ENCODE measurements around the gene MAGI1.
"Not testable (repeated sequence)": the region's sequence is repeated elsewhere in the genome, so short reads cannot be mapped to it uniquely, and the experiment has no call there.

The MAGI1 gene

GRCh38 chr3:65877160-65877559 is 161.6 kb downstream of the MAGI1 start:
- no peak for DNase-seq (ENCODE audit: low read depth)

GRCh38 chr3:65876028-65876420 is 162.7 kb downstream of the MAGI1 start:
- no peak for DNase-seq (ENCODE audit: low read depth)

DNA sequence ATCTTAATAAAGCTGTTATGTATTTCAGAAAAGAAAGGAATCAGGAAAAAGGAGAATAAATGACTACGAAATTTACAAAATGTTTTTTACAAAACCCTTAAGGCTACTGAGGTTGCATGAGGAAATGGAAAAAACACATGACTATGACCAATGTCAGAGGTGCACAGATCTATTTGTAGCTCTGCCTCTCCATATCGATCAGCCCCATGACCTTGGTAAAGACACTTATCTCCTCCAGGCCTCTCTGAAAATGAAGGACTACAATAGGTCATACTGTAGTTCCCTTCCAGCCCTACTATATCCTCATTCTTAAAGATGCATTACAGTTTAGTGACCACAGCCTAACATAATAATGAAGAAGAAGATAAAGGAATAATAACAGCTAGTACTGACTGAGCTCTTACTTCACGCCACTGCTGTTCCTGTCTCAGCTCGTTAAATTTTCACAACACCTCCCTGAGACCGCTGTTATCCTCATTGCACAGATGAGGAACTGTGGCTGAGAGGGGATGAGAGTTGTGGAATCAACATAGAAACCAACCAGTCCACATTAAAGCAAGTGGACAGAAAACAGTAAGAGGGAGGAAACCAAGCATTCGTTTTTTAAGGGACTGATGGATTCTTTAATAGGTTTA is 163.2 kb downstream of the MAGI1 start:
- no peak for DNase-seq (ENCODE audit: low read depth)

- no peak for DNase-seq (ENCODE audit: low read depth)
These were observed 164.8 kb downstream of the MAGI1 start for GRCh38 chr3:65873869-65874268.

GRCh38 chr3:65873028-65873427 is 165.7 kb downstream of the MAGI1 start:
- no peak for DNase-seq (ENCODE audit: low read depth)

GRCh38 chr3:65871305-65872141 is 167.2 kb downstream of the MAGI1 start:
- DNase-seq (ENCODE audit: low read depth): no peak

DNA sequence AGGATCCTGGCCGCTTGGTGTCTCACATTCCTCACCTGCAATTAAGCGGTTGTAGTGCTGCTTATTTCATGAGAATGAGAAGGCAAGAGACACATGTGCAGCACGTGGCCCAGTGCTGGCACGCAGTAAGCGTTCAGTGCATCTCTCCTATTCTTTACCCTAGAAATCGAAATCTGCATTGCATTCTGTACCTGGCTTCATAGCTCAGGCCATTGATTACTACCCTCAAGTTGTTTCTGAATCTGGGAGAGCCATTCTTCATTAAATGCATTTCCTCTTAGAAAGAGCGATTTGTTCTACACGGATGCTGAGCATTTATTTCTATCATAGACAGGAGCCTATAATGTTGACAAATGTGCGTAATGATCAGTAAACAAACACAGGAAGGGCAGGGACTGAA is 168.9 kb downstream of the MAGI1 start:
- no peak for DNase-seq (ENCODE audit: low read depth)

- no peak for DNase-seq (ENCODE audit: low read depth)
These were observed 171.1 kb downstream of the MAGI1 start for GRCh38 chr3:65867463-65868210.

GRCh38 chr3:65864357-65864904 is 174.3 kb downstream of the MAGI1 start:
- no peak for DNase-seq (ENCODE audit: low read depth)

DNA sequence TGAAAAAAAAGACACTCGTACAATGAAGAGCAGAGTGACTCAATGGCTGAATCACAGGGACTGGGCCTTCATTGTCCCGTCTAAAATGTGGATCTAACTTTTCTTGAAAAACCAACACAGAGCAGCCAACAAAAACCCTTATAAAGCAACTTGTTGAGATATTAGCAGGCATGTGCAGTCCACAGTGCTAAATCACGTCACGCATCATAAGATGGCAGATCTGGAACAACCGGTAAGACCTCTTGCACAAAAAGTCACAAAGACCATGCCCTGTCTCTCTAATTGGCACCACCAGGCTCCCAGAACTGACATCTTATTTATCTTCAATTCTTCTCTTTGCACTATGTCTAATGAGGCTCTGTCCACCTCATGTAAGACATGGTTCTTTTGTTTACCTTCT is 177.0 kb downstream of the MAGI1 start:
- DNase-seq (ENCODE audit: low read depth): no peak

DNA sequence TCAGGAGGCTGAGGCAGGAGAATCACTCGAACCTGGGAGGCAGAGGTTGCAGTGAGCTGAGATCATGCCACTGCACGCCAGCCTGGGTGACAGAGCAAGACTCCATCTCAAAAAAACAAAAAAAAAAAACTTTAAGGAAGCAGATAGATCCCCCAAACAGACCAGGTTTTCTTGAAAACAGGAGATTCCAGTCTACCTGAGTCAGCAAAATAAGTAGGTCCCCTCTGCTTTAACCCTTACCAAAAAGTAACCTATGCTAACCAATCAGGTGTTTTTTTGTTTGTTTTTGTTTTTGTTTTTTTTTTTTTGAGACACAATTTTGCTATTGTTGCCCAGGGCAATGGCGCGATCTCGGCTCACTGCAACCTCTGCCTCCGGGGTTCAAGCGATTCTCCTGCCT is 179.1 kb downstream of the MAGI1 start:
- DNase-seq (ENCODE audit: low read depth): not testable (repeated sequence)

GRCh38 chr3:65858749-65859148 is 180.0 kb downstream of the MAGI1 start:
- no peak for DNase-seq (ENCODE audit: low read depth)

DNA sequence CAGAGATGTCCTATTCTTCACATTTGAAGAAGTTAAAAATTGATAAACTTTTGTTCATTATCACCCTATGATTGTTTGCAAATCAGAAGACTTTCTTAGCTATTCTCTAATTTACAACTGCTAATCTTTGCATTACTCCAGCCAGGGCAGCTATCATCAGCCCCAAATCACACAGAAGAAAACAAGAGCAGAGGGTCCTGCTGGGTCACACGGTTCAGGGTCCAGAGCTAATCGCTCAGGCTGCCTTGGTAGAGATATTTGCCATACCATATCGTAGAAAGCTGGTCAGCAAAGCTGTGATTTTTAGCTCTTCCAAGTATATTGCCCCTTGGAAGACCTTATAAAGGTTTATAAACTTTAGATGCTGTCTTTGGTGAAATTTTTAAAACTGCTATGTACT is 181.4 kb downstream of the MAGI1 start:
- no peak for DNase-seq (ENCODE audit: low read depth)

GRCh38 chr3:65856907-65857306 is 181.8 kb downstream of the MAGI1 start:
- no peak for DNase-seq (ENCODE audit: low read depth)

- peak; percentile 36 for DNase-seq (ENCODE audit: low read depth)
These were observed 183.2 kb downstream of the MAGI1 start for GRCh38 chr3:65855370-65856100.

DNA sequence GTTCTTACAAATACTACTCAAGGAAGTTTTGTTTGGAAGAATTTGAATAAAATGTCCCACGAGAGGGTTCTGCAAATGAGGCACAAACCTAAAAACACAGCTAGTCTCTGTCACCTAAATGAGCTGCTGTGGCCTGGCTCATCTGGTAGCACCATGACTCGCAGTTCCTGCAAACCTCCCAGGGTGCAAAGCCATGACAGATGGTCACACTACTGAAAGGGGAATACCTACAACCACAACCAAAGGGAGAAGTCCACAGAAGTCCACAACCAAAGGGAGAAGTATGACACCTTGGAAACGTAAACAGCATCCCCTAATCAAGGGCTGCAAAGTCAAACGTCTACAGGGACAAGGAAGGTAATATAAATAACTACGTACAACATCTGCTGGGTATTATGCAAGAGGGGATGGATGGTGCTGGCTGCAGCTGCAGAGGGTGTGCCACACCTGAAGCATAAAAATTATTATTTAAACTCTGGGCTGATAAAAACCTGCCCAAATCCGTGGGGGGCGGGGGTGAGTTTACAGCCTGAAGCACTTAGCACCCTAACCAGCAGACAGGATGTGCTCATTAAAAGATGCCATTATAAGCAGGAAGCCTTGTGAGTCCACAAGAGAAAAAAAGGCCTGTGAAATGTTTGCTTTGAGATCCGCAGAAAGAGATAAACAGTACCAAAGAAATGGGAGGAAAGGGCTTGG is 184.0 kb downstream of the MAGI1 start:
- DNase-seq (ENCODE audit: low read depth): peak; percentile 38

DNA sequence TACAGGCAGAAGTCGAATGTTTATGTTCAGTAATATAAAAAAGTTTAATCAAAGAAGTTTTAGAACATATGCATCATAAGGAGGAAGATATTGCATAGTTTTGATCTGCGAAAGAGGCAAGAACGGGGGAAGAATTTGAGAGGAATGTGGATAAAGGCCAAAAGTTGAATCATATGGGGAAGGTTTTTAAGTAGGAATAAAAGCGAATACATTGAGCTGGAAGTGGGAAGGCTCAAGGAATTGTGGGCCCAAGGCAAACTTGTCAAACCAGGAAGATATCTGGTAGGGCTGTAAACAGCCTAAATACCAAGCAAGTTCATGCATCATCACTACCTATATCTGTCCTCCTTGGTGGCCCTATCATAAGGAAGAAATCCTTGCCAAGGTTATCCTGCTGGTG is 186.9 kb downstream of the MAGI1 start:
- DNase-seq (ENCODE audit: low read depth): peak; percentile 36

- DNase-seq (ENCODE audit: low read depth): no peak
These were observed 188.5 kb downstream of the MAGI1 start for GRCh38 chr3:65850261-65850660.

DNA sequence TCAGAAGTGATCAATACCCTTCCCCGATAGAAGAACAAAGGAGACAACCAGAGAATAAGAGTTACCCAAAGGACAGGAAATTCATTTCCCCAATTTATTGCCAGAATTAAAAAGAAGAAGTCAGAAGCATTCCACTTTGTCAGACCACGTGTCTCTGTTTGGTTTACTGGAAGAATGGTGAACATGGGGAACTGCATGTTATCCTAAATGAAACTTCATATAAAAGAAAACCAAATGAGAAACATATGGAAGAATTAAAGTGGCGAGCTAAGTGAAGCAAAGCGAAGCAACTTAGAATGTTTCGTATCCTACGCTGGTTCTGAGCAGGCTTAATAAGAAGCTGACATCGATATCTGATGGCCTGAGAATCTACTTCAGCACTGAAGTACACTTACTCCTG is 190.7 kb downstream of the MAGI1 start:
- DNase-seq (ENCODE audit: low read depth): no peak

GRCh38 chr3:65846936-65847335 is 191.8 kb downstream of the MAGI1 start:
- DNase-seq (ENCODE audit: low read depth): no peak

GRCh38 chr3:65844370-65844769 is 194.3 kb downstream of the MAGI1 start:
- no peak for DNase-seq (ENCODE audit: low read depth)

Data from ELR (cell line).